GM18508 (cell line): ENCODE data around the gene TAS2R30.
A peak's percentile ranks its signal among the peaks of the same experiment; 100 is the strongest.
"Not testable (repeated sequence)": the region's sequence is repeated elsewhere in the genome, so short reads cannot be mapped to it uniquely, and the experiment has no call there.

Source experiments
- ATAC-seq: cut with Tn5 transposase; IDR thresholded peaks from one replicate; pipeline ENCODE4 v1.9.1; 2021; ENCODE audit warnings: moderate number of reproducible peaks; ENCODE audit not compliant: insufficient read depth, unreplicated experiment

TAS2R30 gene

DNA sequence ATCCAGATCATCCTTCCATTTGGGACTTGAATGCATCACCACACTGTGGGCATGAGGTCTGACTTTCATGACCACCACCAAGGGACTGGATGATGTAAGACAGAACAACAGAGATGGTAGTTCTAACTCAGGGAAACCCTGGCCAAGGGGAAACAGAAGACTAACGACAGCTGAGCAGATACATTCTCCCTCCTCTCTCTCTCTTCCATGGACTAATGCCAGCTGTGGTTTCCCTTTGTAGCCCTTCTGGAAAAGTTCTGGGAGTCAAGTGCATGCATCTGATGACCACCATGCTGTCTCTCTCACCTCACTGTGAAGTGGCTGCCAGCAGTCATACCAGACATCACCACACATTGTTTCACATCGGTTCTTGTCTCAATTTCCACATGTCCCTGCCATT lies 3.4 kb downstream of the TAS2R30 start:
- ATAC-seq = no peak

DNA sequence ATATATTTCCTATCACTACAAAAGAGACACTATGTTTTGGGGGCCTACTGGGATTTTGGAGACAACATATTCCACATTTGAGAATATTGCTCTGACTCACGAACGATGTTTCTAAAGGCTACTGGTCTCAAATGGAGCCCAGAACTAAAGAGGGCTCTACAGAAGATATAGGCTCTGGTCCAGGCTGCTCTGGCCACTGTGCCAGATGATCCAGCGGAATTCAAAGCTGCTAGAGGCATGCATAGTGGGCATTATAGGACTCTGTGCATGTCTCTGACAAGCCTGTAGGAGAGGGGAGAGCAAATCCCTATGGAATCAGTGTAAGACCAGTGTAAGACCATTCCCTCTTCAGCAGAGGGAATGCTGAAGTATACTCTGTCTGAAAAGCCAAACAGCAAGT lies 4.1 kb downstream of the TAS2R30 start:
- ATAC-seq = no peak

DNA sequence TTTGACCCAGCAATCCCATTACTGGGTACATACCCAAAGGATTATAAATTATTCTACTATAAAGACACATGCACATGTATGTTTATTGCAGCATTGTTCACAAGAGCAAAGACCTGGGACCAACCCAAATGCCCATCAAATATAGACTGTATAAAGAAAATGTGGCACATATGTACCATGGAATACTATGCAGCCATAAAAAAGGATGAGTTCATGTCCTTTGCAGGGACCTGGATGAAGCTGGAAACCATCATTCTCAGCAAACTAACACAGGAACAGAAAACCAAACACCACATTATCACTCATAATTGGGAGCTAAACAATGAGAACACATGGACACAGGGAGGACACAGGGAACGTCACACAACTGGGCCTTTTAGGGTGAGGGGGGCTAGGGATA lies 20.3 kb downstream of the TAS2R30 start:
- not testable (repeated sequence) for ATAC-seq

DNA sequence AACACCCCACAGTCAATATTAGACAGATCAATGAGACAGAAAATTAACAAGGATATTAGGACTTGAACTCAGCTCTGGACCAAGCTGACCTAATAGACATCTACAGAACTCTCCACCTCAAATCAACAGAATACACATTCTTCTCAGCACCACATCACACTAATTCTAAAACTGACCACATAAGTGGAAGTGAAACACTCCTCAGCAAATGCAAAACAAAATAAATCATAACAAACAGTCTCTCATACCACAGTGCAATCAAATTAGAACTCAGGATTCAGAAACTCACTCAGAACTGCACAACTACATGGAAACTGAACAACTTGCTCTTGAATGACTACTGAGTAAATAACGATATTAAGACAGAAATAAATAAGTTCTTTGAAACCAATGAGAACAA lies 23.2 kb downstream of the TAS2R30 start:
- not testable (repeated sequence) for ATAC-seq

DNA sequence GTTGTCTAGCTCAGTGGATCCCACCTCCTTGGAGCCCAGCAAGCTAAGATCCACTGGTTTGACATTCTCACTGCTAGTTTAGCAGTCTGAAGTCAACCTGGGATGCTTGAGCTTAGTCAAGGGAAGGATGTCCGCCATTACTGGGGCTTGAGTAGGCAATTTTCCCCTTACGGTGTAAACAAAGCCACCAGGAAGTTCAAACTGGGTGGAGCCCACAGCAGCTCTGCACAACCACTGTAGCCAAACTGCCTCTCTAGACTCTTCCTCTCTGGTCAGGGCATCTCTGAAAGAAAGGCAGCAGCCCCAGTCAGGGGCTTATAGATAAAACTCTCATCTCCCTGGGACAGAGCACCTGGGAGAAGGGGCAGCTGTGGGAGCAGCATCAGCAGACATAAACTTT lies 25.6 kb downstream of the TAS2R30 start:
- ATAC-seq = no peak

DNA sequence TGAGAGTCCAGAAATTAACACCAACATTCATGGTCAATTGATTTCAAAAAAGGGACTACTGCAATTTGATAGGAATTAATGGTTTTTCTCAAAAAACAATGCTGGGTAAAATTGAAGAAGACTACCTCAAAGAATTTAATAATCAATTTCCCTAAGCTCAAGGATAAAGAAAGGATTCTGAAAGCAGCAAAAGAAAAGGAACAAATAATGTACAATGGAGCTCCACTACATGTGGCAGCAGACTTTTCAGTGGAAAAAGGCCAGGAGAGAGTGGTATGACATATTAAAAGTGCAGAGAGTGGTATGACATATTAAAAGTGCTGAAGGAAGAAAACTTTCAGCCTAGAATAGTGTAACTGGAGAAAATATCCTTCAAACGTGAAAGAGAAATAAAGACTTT lies 26.7 kb downstream of the TAS2R30 start:
- ATAC-seq = no peak

DNA sequence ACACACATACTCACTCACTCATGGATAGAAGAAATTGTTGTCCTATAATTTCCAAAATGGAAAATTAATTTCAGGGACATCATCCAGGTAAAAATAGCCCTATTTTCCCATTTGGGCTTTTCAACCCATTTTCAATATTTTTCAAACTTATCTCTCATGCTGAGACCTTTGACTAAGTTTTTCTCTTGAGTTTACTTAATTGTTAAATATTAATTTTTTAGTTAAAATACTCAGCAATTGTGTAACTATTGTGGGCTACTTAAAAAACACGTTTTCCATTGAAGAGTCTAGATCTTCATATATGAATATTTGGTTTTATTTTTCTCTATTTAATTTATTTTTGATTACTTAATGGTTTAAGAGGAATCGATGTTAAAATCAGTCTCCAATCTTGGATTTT lies 28.2 kb downstream of the TAS2R30 start:
- ATAC-seq = no peak

DNA sequence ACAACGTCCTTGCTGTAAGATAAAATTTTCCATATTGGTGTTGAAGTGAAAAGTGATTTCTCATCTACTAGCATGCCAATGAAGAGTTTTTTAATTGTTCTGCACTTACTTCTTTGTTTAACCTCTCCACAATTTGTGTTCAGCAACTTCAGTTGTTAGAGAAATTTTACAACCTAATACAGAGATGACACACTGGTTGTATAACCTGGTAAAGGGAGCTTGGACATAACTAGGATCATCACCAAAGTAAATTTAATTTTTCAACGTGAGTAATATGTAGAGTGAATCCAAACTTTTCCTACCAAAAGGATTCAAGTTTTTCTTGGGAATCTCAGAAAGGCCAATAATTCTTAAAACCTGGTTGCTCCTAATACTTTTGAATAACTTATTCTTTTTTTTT lies 28.9 kb downstream of the TAS2R30 start:
- ATAC-seq = no peak

DNA sequence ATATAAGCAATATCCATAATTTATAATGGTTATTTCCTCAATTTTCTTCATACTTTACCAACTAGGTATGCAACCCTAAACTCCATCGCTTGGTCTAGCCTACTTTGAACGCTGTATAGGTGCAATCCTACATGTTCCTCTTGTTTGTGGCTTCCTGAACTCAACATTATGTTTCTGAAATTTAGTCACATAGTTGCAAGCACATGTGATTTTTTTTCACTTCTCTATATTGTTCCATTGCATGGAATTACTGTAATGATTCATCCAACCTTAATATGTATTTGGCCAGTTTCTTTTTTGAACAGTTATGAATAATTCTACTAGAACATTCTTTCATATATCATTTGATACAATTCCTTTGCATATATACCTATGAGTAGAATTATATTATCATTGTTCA lies 39.5 kb downstream of the TAS2R30 start:
- peak; percentile 68 for ATAC-seq

DNA sequence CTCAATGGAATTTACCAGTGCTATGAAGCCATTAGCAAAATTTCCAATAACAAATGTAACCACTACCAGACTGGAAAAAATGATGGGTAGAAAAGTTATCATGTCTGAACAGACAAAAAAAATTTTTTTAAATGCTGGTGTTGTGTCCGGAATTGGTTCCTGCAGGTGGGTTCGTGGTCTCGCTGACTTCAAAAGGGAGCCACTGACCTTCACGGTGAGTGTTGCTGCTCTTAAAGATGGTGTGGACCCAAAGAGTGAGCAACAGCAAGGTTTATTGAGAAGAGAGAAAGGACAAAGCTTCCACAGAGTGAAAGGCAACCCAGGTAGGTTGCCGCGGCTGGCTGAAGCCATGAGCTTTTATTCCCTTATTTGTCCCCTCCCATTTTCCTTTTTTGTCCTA lies 42.3 kb downstream of the TAS2R30 start, which contains the start of gene TAS2R43:
TSS of gene TAS2R43 (minus strand) at position 186 of the 400 bp plus-strand sequence. CDS start at position 102, 84 bp downstream.
- ATAC-seq = no peak

DNA sequence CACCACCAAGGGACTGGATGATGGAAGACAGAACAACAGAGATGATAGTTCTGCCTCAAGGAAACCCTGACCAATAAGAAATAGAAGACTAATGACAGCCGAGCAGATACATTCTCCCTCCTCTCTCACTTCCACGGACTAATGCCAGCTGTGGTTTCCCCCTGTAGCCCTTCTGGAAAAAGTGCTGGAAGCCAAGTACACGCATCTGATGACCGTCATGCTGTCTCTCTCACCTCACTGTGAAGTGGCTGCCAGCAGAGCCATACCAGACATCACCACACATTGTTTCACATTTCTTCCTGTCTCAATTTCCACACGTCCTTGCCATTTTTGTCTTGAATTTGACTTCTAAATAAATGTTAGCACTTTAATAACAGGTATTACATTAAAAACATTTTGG lies 45.2 kb downstream of the TAS2R30 start:
- ATAC-seq = no peak

DNA sequence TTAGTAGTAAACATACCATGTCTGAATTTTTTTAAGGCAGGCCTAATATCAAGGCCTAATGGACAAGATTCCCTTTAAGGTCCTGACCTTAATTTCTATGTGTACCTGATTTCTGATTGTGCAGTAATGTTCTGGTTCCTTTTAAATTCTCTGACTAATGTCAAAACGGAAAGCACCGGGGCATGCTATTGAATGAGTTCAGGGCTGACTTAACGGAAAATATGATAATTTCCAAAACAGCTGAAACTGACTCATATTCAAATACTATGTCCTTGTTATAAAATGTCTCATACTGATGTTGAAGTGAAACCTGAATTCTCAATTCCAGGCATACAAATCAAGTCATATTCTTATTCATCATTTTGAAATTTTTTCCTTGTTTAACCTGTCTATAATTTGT lies 49.0 kb downstream of the TAS2R30 start:
- peak; percentile 81 for ATAC-seq
